NCI-H345 treated with DMSO at 0.1 percent for 48 hours (cell line): ENCODE measurements around the gene IDH3G.
"Not testable (repeated sequence)": the region's sequence is repeated elsewhere in the genome, so short reads cannot be mapped to it uniquely, and the experiment has no call there.

Experiments used
- DNase-seq: peaks from one replicate; lab custom pipeline; 2025; ENCODE audit not compliant: unreplicated experiment; lab: John Stamatoyannopoulos, UW

IDH3G gene

GRCh38 chrX:153763298-153763932 lies 30.8 kb downstream of the IDH3G start:
- DNase-seq, result no peak

GRCh38 chrX:153762626-153763173 lies 31.5 kb downstream of the IDH3G start:
- no peak for DNase-seq

GRCh38 chrX:153761863-153762262 lies 32.3 kb downstream of the IDH3G start:
- DNase-seq, result no peak

GRCh38 chrX:153755136-153755535 lies 39.0 kb downstream of the IDH3G start:
- DNase-seq, result no peak

GRCh38 chrX:153750127-153750774 lies 43.9 kb downstream of the IDH3G start:
- no peak for DNase-seq

GRCh38 chrX:153749017-153749416 lies 45.2 kb downstream of the IDH3G start:
- not testable (repeated sequence) for DNase-seq

- not testable (repeated sequence) for DNase-seq
Observed at GRCh38 chrX:153746991-153747390, 47.2 kb downstream of the IDH3G start.

GRCh38 chrX:153746359-153746758 lies 47.8 kb downstream of the IDH3G start:
- DNase-seq, result no peak

GRCh38 chrX:153745067-153745433 lies 49.1 kb downstream of the IDH3G start:
- not testable (repeated sequence) for DNase-seq

GRCh38 chrX:153744210-153745066 lies 49.7 kb downstream of the IDH3G start:
- DNase-seq, result no peak

- not testable (repeated sequence) for DNase-seq
Observed at GRCh38 chrX:153743468-153744209, 50.5 kb downstream of the IDH3G start.

GRCh38 chrX:153742796-153743467 lies 51.2 kb downstream of the IDH3G start:
- not testable (repeated sequence) for DNase-seq

GRCh38 chrX:153742111-153742510 lies 52.1 kb downstream of the IDH3G start:
- DNase-seq, result not testable (repeated sequence)

GRCh38 chrX:153741446-153741845 lies 52.7 kb downstream of the IDH3G start:
- DNase-seq, result no peak

GRCh38 chrX:153740631-153741222 lies 53.4 kb downstream of the IDH3G start:
- DNase-seq, result no peak

GRCh38 chrX:153739754-153740486 lies 54.3 kb downstream of the IDH3G start:
- no peak for DNase-seq

GRCh38 chrX:153738056-153738605 lies 56.0 kb downstream of the IDH3G start:
- no peak for DNase-seq

GRCh38 chrX:153736871-153737441 lies 57.2 kb downstream of the IDH3G start:
- DNase-seq, result no peak
